Adrenal gland (tissue), 12 donors: Measurements from ENCODE around the gene GPR142. TPM values are rescaled to one million over a fixed set of nuclear protein-coding genes. Genes with fewer than 3 reads are reported as not detected.

ENCODE experiments used
- DNase-seq, 7 donors: peaks; one replicate each; pipeline ENCODE4 v3.0.0-alpha.2; 2019 to 2020
- H3K27ac ChIP-seq, 5 donors: fragments of 200-600 bp; sonication (generic) in 4 of 5; 1 replicate in 3 of 5; 2 replicates in 2 of 5; pipeline versions ENCODE4 v1.5.1 to v1.8.0; 2016 to 2020; ENCODE audit warnings: mild to moderate bottlenecking in 1 of 5
- H3K27me3 ChIP-seq: fragments of 200-600 bp; 2 replicates; pipeline ENCODE4 v1.8.0; 2021
- H3K36me3 ChIP-seq, 2 donors: fragments of 200-600 bp; replicated peaks in 1 of 2; 1 replicate in 1 of 2; 2 replicates in 1 of 2; pipeline versions ENCODE4 v1.5.1 to v1.8.0; 2018 to 2022
- H3K4me1 ChIP-seq, 2 donors: fragments of 200-600 bp; replicated peaks in 1 of 2; 1 replicate in 1 of 2; 2 replicates in 1 of 2; pipeline versions ENCODE4 v1.5.1 to v1.8.0; 2018 to 2021
- H3K4me3 ChIP-seq, 4 donors: fragments of 200-600 bp; sonication (generic) in 3 of 4; one replicate each; pipeline ENCODE4 v1.5.1; 2016 to 2018
- H3K9me3 ChIP-seq, 3 donors: fragments of 200-600 bp; sonication (generic) in 1 of 3; replicated peaks in 1 of 3; 1 replicate in 2 of 3; 2 replicates in 1 of 3; pipeline versions ENCODE4 v1.5.1 to v1.8.0; 2016 to 2021
- CTCF ChIP-seq, 6 experiments: fragments of 450-650 bp in 4 of 6; fragments of 200-600 bp in 2 of 6; sonication (generic) in 1 of 6; IDR thresholded peaks; 1 replicate in 5 of 6; 2 replicates in 1 of 6; pipeline versions ENCODE4 v1.5.1 to v1.8.0; 2016 to 2021; ENCODE audit warnings: antibody characterized with exemption in 6 of 6, mild to moderate bottlenecking in 2 of 6, moderate library complexity in 1 of 6
- POLR2A ChIP-seq, 2 donors: fragments of 450-650 bp; IDR thresholded peaks; one replicate each; pipeline ENCODE4 v1.6.1; 2017; ENCODE audit warnings: antibody characterized with exemption in 2 of 2, mild to moderate bottlenecking in 2 of 2, moderate library complexity in 1 of 2
- WGBS, 4 donors: extraction: QIAGEN DNeasy Blood & Tissue Kit in 2 of 4; methylation state at CpG; one replicate each; pipeline versions ENCODE4 v1.1.5 to v1.1.7; 2013 to 2017; 5-methylcytosine and 5-hydroxymethylcytosine counted together
- intact Hi-C, 2 donors: fragments of 100-400 bp; cut with DNase I; formaldehyde crosslinking; loops; one replicate each; pipeline versions ENCODE4 v1.14.1 to v1.15.0; 2022 to 2023
- polyA plus RNA-seq, 3 donors: library from polyadenylated mRNA; stranded (reverse); fragments of 200-250 nt in 2 of 3; fragments of 350-450 nt in 1 of 3; fragmentation: Illumina TruSeq in 1 of 3; extraction: RNeasy Lipid Tissue Mini Kit (QIAGEN cat#74804) in 1 of 3; gene quantifications; one replicate each; pipeline ENCODE4 v1.2.3, GENCODE V29; 2013 to 2014
- total RNA-seq, 9 donors: library from RNA; depleted of rRNA in 4 of 9; stranded (reverse); fragments of >200 nt in 4 of 9; fragments of 120-200 nt in 1 of 9; fragmentation: NEBNext Ultra II Directional in 1 of 9; extraction: Animal tissue kit (Norgen Biotek cat#: 25700) in 1 of 9; gene quantifications; one replicate each; pipeline versions ENCODE4 v1.1.0 to v1.2.4, GENCODE V29; 2013 to 2023
- donor health status: healthy with polysubstance abuse.
- donor health status: Bipolar disorder and iron deficiency.
- donor health status: DM: yes; HTN: yes; CAD: no.
- donor health status: DM: no; HTN: no; CAD: no.
- donor health status: DM: no; HTN: no; CAD: no.
- donor health status: DM: yes; HTN: yes; CAD: no.

GPR142 gene
- total and polyA plus RNA-seq, 12 donors, result 0.13 TPM; not detected in 11

GRCh38 chr17:74335529-74336062, 31.7 kb upstream of the GPR142 start:
- WGBS, 4 donors, result 76 to 92% (median 84%) methylated on average over 3 to 5 of the region's 5 CpGs
- H3K4me3 ChIP-seq, result no peak overlapping the region
- H3K9me3 ChIP-seq, result no peaks in the 10 kb centered on the region
- no peak overlapping the region for H3K27ac ChIP-seq
- H3K4me1 ChIP-seq, result no peaks in the 10 kb centered on the region
- no peaks in the 10 kb centered on the region for H3K36me3 ChIP-seq
- no peak for DNase-seq
- TF ChIP-seq POLR2A (IDR thresholded peaks at IDR 0.05), result no peak
- TF ChIP-seq CTCF (IDR thresholded peaks at IDR 0.05), result no peak
- H3K27me3 ChIP-seq, result no peaks in the 10 kb centered on the region
- intact Hi-C loops, result no loop called here

- TF ChIP-seq POLR2A (IDR thresholded peaks at IDR 0.05) (no peak), CTCF (IDR thresholded peaks at IDR 0.05) (no peak)
- DNase-seq, result no peak
- H3K27ac ChIP-seq, result no peak overlapping the region
- no peak overlapping the region for H3K4me3 ChIP-seq
- intact Hi-C loops, result no loop called here
- WGBS, 4 donors, result 69 to 78% (median 74%) methylated on average over 5 to 7 of the region's 7 CpGs
- no peaks in the 10 kb centered on the region for H3K27me3 ChIP-seq
- no peaks in the 10 kb centered on the region for H3K9me3 ChIP-seq
- H3K36me3 ChIP-seq, result no peaks in the 10 kb centered on the region
- H3K4me1 ChIP-seq, result no peaks in the 10 kb centered on the region
Observed at GRCh38 chr17:74336307-74336706, 31.0 kb upstream of the GPR142 start.

- Histone ChIP-seq H3K9me3 (no peaks in the 10 kb centered on the region), H3K27me3 (no peaks in the 10 kb centered on the region), H3K27ac (no peak overlapping the region), H3K4me1 (no peaks in the 10 kb centered on the region), H3K36me3 (no peaks in the 10 kb centered on the region), H3K4me3 (no peak overlapping the region)
- no peak for DNase-seq
- WGBS, 4 donors, result 59 to 79% (median 73%) methylated on average over 3 to 12 of the region's 12 CpGs
- TF ChIP-seq CTCF (IDR thresholded peaks at IDR 0.05) (no peak), POLR2A (IDR thresholded peaks at IDR 0.05) (no peak)
- intact Hi-C loops, result no loop called here
Observed at GRCh38 chr17:74337834-74338500, 29.3 kb upstream of the GPR142 start.

GRCh38 chr17:74339537-74340195, 27.6 kb upstream of the GPR142 start:
- WGBS, 4 donors, result 82 to 92% (median 86%) methylated on average over 8 to 19 of the region's 19 CpGs
- Histone ChIP-seq H3K36me3 (no peaks in the 10 kb centered on the region), H3K4me1 (no peaks in the 10 kb centered on the region), H3K27ac (no peak overlapping the region), H3K27me3 (no peaks in the 10 kb centered on the region), H3K9me3 (no peaks in the 10 kb centered on the region), H3K4me3 (no peak overlapping the region)
- TF ChIP-seq CTCF (IDR thresholded peaks at IDR 0.05) (no peak), POLR2A (IDR thresholded peaks at IDR 0.05) (no peak)
- intact Hi-C loops, result no loop called here
- DNase-seq, result no peak
